Endothelial cell of umbilical vein (primary cell): ENCODE results near the gene SYT2. TPM values are rescaled to one million over a fixed set of nuclear protein-coding genes. Genes with fewer than 3 reads are reported as not detected.

Source experiments
- BruUV-seq: library from RNA; stranded (reverse); fragments of 400-500 nt; replicated peaks from 2 replicates; lab custom pipeline; 2021; lab: Mats Ljungman, UMichigan
- CTCF ChIA-PET: fragments of 300-600, 350-600 bp; sonication (Branson Sonifier 250); formaldehyde crosslinking; loops from one replicate; lab custom pipeline; 2021; ENCODE audit warnings: antibody characterized with exemption, inconsistent platforms; lab: Charles Lee
- POLR2A ChIA-PET: fragments of 300-600, 350-600 bp; sonication (Branson Sonifier 250); formaldehyde crosslinking; loops from one replicate; lab custom pipeline; 2021; ENCODE audit warnings: antibody characterized with exemption, inconsistent platforms; lab: Charles Lee
- DNase-seq: peaks from one replicate; pipeline ENCODE4 v3.0.0-alpha.2; 2011; ENCODE audit warnings: low read depth, low spot score
- FAIRE-seq: peaks from 2 replicates; lab custom pipeline; 2011; peaks lifted over from hg19 to GRCh38; lab: Jason Lieb, UNC
- H2AFZ ChIP-seq: 2 replicates; pipeline ENCODE4 v1.6.0; 2012; ENCODE audit warnings: low read depth, low read length, control low read depth, inconsistent platforms
- H3K27ac ChIP-seq: 2 replicates; pipeline ENCODE4 v1.5.1; 2011; ENCODE audit warnings: low read depth, mild to moderate bottlenecking, control low read depth, low read length, moderate library complexity; ENCODE audit not compliant: insufficient read depth
- H3K27me3 ChIP-seq, 2 experiments: 2 replicates each; pipeline versions ENCODE4 v1.6.0 to v1.6.1; 2011; ENCODE audit warnings: low read length in 2 of 2, mixed read lengths in 1 of 2; ENCODE audit not compliant: control insufficient read depth in 2 of 2, insufficient read depth in 2 of 2
- H3K36me3 ChIP-seq, 2 experiments: 2 replicates in 1 of 2; 3 replicates in 1 of 2; pipeline ENCODE4 v1.5.1; 2011; ENCODE audit warnings: low read length in 2 of 2, mild to moderate bottlenecking in 1 of 2, moderate library complexity in 1 of 2; ENCODE audit not compliant: control insufficient read depth in 2 of 2, insufficient read depth in 2 of 2; ENCODE audit errors: extremely low read depth in 1 of 2
- H3K4me1 ChIP-seq: 3 replicates; pipeline ENCODE4 v1.5.1; 2011; ENCODE audit warnings: mild to moderate bottlenecking, low read length; ENCODE audit not compliant: control insufficient read depth, insufficient read depth; ENCODE audit errors: extremely low read depth
- H3K4me2 ChIP-seq: 2 replicates; pipeline ENCODE4 v1.6.1; 2011; ENCODE audit warnings: low read length, control low read depth, mixed read lengths; ENCODE audit not compliant: insufficient read depth
- H3K4me3 ChIP-seq, 3 experiments: fragments of 200-600 bp in 1 of 3; sonication (generic), shearing (Covaris generic) in 1 of 3; replicated peaks in 1 of 3; 2 replicates each; pipeline ENCODE4 v1.5.1; 2011 to 2016; ENCODE audit warnings: control low read depth in 3 of 3, low read length in 3 of 3, mild to moderate bottlenecking in 2 of 3, inconsistent platforms in 1 of 3, low read depth in 1 of 3, moderate library complexity in 1 of 3; ENCODE audit not compliant: insufficient read depth in 1 of 3
- H3K79me2 ChIP-seq: 2 replicates; pipeline ENCODE4 v1.6.0; 2012; ENCODE audit warnings: low read length, inconsistent platforms; ENCODE audit not compliant: control insufficient read depth, insufficient read depth
- H3K9ac ChIP-seq: replicated peaks from 2 replicates; pipeline ENCODE3; 2011; ENCODE audit warnings: low read length, control low read depth; ENCODE audit not compliant: insufficient read depth; ENCODE audit errors: extremely low read depth
- H3K9me1 ChIP-seq: replicated peaks from 3 replicates; pipeline ENCODE4 v1.6.0; 2011; ENCODE audit warnings: mild to moderate bottlenecking, low read length; ENCODE audit not compliant: control insufficient read depth, insufficient read depth; ENCODE audit errors: extremely low read depth
- H3K9me3 ChIP-seq: replicated peaks from 2 replicates; pipeline ENCODE4 v1.5.1; 2012; ENCODE audit warnings: low read length, inconsistent platforms; ENCODE audit not compliant: control insufficient read depth, insufficient read depth
- H4K20me1 ChIP-seq: replicated peaks from 2 replicates; pipeline ENCODE3; 2011; ENCODE audit warnings: mild to moderate bottlenecking, low read length; ENCODE audit not compliant: control insufficient read depth, insufficient read depth; ENCODE audit errors: extremely low read depth
- CTCF ChIP-seq, 2 donors: IDR thresholded peaks; 1 replicate in 1 of 2; 2 replicates in 1 of 2; pipeline ENCODE4 v1.5.1; 2011; ENCODE audit warnings: low read length in 2 of 2, mild to moderate bottlenecking in 2 of 2, moderate library complexity in 2 of 2, control low read depth in 1 of 2, inconsistent platforms in 1 of 2, low read depth in 1 of 2; ENCODE audit not compliant: insufficient read depth in 1 of 2; ENCODE audit errors: extremely low read depth in 1 of 2
- EZH2 ChIP-seq: IDR thresholded peaks from 2 replicates; pipeline ENCODE4 v1.6.1; 2012; ENCODE audit warnings: borderline replicate concordance, low read depth, mild to moderate bottlenecking, moderate library complexity, low read length, inconsistent platforms; ENCODE audit not compliant: severe bottlenecking
- GATA2 ChIP-seq: IDR thresholded peaks from 2 replicates; pipeline ENCODE4 v1.7.0; 2011; ENCODE audit warnings: low read depth, mild to moderate bottlenecking, moderate library complexity, mixed read lengths, low read length; ENCODE audit not compliant: insufficient read length, insufficient read depth
- JUN ChIP-seq: IDR thresholded peaks from 2 replicates; pipeline ENCODE4 v1.6.1; 2011; ENCODE audit warnings: borderline replicate concordance, low read depth; ENCODE audit not compliant: insufficient read length, insufficient read depth
- POLR2A ChIP-seq: IDR thresholded peaks from 2 replicates; pipeline ENCODE4 v1.6.1; 2012; ENCODE audit warnings: low read depth, mild to moderate bottlenecking, control low read depth, low read length
- POLR2AphosphoS5 ChIP-seq: IDR thresholded peaks from 2 replicates; pipeline ENCODE4 v1.6.1; 2012; ENCODE audit warnings: low read depth, mild to moderate bottlenecking, control low read depth, low read length, moderate library complexity; ENCODE audit not compliant: insufficient read depth
- dilution Hi-C: fragments of 300-500 bp; cut with MboI; formaldehyde crosslinking; loops from one replicate; pipeline ENCODE4 v1.15.0; 2019; ENCODE audit warnings: low sequenced_read_pairs; ENCODE audit not compliant: extremely low pct_ligation_motif_present
- intact Hi-C: fragments of 100-400 bp; cut with micrococcal nuclease; formaldehyde crosslinking; loops from one replicate; pipeline ENCODE4 v1.10.0; 2022
- polyA plus RNA-seq, 4 experiments: library from polyadenylated mRNA; depleted of rRNA in 3 of 4; stranded (reverse) in 3 of 4; unstranded in 1 of 4; fragments of >200 nt; gene quantifications; 2 replicates each; pipeline versions ENCODE4 v1.2.1 to v1.2.3, GENCODE V29; 2011 to 2012; ENCODE audit warnings: missing spikeins in 1 of 4
- total RNA-seq: library from RNA; stranded (reverse); gene quantifications from 2 replicates; pipeline ENCODE4 v1.2.3, GENCODE V29; 2021
- TF ChIP-seq, protein P1 (sequence below): IDR thresholded peaks from 2 replicates; pipeline ENCODE4 v1.6.1; 2011; ENCODE audit not compliant: insufficient read depth, insufficient read length

SYT2 gene
- total and polyA plus RNA-seq, 2 donors (not counting 3 experiments of a cell fraction or from before 2014, with no cell fraction given), result not detected

GRCh38 chr1:202661136-202661845 is 49.0 kb downstream of the SYT2 start:
- dilution Hi-C loops, result no loop called here
- TF ChIP-seq POLR2AphosphoS5 (no peak), CTCF (IDR thresholded peaks at IDR 0.05; ENCODE audit: extremely low read depth in 1 of 2, insufficient read depth in 1 of 2, low read depth in 1 of 2, low read length in 2 of 2) (peak; percentile 8 to 31)
- Histone ChIP-seq H3K27me3 (peaks cover 7 to 10% of the 10 kb centered on the region in 2 experiments), H3K4me2 (no peak overlapping the region), H3K9me3 (no peaks in the 10 kb centered on the region), H3K4me3 (no peak overlapping the region), H2AFZ (no peak overlapping the region), H3K4me1 (peaks cover 6% of the 10 kb centered on the region), H4K20me1 (no peaks in the 10 kb centered on the region), H3K9me1 (no peaks in the 10 kb centered on the region), H3K79me2 (no peaks in the 10 kb centered on the region), H3K27ac (no peak overlapping the region), H3K36me3 (no peaks in the 10 kb centered on the region), H3K9ac (no peak overlapping the region)
- CTCF ChIA-PET, result interaction anchor here (3.3 kb wide), 1 partner anchor 10 kb away, joined by 9 read pairs; no protein-coding TSS in a partner anchor
- POLR2A ChIA-PET, result no interaction called here
- intact Hi-C loops, result loop anchor here (5.0 kb wide), 1 partner anchor 56 kb away; no protein-coding TSS in a partner anchor
- no TSS peak for BruUV-seq
- FAIRE-seq (no peak), DNase-seq (no peak)

- no peak for DNase-seq
- intact Hi-C loops, result loop anchor here (5.0 kb wide), 2 partner anchors 32 to 57 kb away; no protein-coding TSS in a partner anchor
- FAIRE-seq, result no peak
- CTCF ChIA-PET, result interaction anchor here (0.8 to 4.5 kb wide), 6 partner anchors 11 to 471 kb away, joined by 3 to 31 read pairs (median 6); no protein-coding TSS in a partner anchor
- peaks cover 6% of the 10 kb centered on the region for H3K4me1 ChIP-seq
- no peak overlapping the region for H3K4me3 ChIP-seq
- H3K79me2 ChIP-seq, result no peaks in the 10 kb centered on the region
- no peak overlapping the region for H3K4me2 ChIP-seq
- no TSS peak for BruUV-seq
- H3K36me3 ChIP-seq, result no peaks in the 10 kb centered on the region
- no peak overlapping the region for H2AFZ ChIP-seq
- TF ChIP-seq POLR2AphosphoS5 (no peak), CTCF (IDR thresholded peaks at IDR 0.05; ENCODE audit: extremely low read depth in 1 of 2, insufficient read depth in 1 of 2, low read depth in 1 of 2, low read length in 2 of 2) (no peak), GATA2 (no peak), EZH2 (no peak), POLR2A (no peak), JUN (no peak)
- TF ChIP-seq, protein P1, sequence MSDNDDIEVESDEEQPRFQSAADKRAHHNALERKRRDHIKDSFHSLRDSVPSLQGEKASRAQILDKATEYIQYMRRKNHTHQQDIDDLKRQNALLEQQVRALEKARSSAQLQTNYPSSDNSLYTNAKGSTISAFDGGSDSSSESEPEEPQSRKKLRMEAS, result no peak
- dilution Hi-C loops, result no loop called here
- no peaks in the 10 kb centered on the region for H3K9me1 ChIP-seq
- POLR2A ChIA-PET, result no interaction called here
- no peaks in the 10 kb centered on the region for H4K20me1 ChIP-seq
- peaks cover 10% of the 10 kb centered on the region in 2 experiments for H3K27me3 ChIP-seq
- no peak overlapping the region for H3K9ac ChIP-seq
- no peaks in the 10 kb centered on the region for H3K9me3 ChIP-seq
- H3K27ac ChIP-seq, result no peak overlapping the region
These were observed 50.3 kb downstream of the SYT2 start for GRCh38 chr1:202659974-202660373.
